Measurements from ENCODE around the gene FBXO11.

FBXO11 gene

DNA sequence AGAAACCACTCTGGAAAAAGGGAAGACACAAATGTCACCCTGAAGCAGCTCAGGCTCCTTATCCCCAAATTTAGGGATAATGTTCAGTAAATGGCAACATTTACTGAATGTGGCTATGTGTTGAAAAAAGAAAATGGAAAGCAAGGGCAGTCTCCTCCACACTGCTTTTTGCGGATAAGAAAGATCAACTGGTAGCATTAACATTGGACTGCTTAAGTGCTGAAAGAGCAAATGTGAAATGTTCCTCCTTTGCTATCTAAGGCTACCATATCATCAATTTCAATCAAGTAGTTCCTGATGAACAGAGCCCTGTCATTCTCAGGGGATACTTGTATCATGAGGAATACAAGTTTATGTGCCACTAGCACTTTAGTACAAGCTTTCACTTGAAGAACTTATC lies 12.5 kb downstream of the FBXO11 start:
- Histone ChIP-seq H3K36me3 (ENCODE audit: control insufficient read depth, insufficient read depth, low read length) (no peaks in the 10 kb centered on the region), H3K4me1 (ENCODE audit: control insufficient read depth, insufficient read depth, low read length) (peaks cover 24% of the 10 kb centered on the region), H3K27me3 (ENCODE audit: control insufficient read depth, insufficient read depth, low read length) (no peaks in the 10 kb centered on the region), H3K4me3 (ENCODE audit: low read depth, low read length) (no peak overlapping the region), H3K9me3 (ENCODE audit: control insufficient read depth, insufficient read depth, low read length) (no peaks in the 10 kb centered on the region), H3K9ac (ENCODE audit: low read depth, low read length) (no peak overlapping the region)

- H3K27me3 ChIP-seq (ENCODE audit: control insufficient read depth, insufficient read depth, low read length): no peaks in the 10 kb centered on the region
- H3K9me3 ChIP-seq (ENCODE audit: control insufficient read depth, insufficient read depth, low read length): no peaks in the 10 kb centered on the region
- no peaks in the 10 kb centered on the region for H3K36me3 ChIP-seq (ENCODE audit: control insufficient read depth, insufficient read depth, low read length)
- H3K9ac ChIP-seq (ENCODE audit: low read depth, low read length): no peak overlapping the region
- H3K4me3 ChIP-seq (ENCODE audit: low read depth, low read length): no peak overlapping the region
- H3K4me1 ChIP-seq (ENCODE audit: control insufficient read depth, insufficient read depth, low read length): peaks cover 17% of the 10 kb centered on the region
Measured at GRCh38 chr2:47892338-47892730, 14.0 kb downstream of the FBXO11 start.

GRCh38 chr2:47891369-47892337 lies 14.6 kb downstream of the FBXO11 start:
- Histone ChIP-seq H3K4me3 (ENCODE audit: low read depth, low read length) (no peak overlapping the region), H3K9me3 (ENCODE audit: control insufficient read depth, insufficient read depth, low read length) (no peaks in the 10 kb centered on the region), H3K9ac (ENCODE audit: low read depth, low read length) (no peak overlapping the region), H3K4me1 (ENCODE audit: control insufficient read depth, insufficient read depth, low read length) (peaks cover 17% of the 10 kb centered on the region), H3K36me3 (ENCODE audit: control insufficient read depth, insufficient read depth, low read length) (no peaks in the 10 kb centered on the region), H3K27me3 (ENCODE audit: control insufficient read depth, insufficient read depth, low read length) (no peaks in the 10 kb centered on the region)

GRCh38 chr2:47890711-47891368 lies 15.5 kb downstream of the FBXO11 start:
- Histone ChIP-seq H3K9ac (ENCODE audit: low read depth, low read length) (no peak overlapping the region), H3K27me3 (ENCODE audit: control insufficient read depth, insufficient read depth, low read length) (no peaks in the 10 kb centered on the region), H3K4me3 (ENCODE audit: low read depth, low read length) (no peak overlapping the region), H3K9me3 (ENCODE audit: control insufficient read depth, insufficient read depth, low read length) (no peaks in the 10 kb centered on the region), H3K4me1 (ENCODE audit: control insufficient read depth, insufficient read depth, low read length) (peaks cover 14% of the 10 kb centered on the region), H3K36me3 (ENCODE audit: control insufficient read depth, insufficient read depth, low read length) (no peaks in the 10 kb centered on the region)

DNA sequence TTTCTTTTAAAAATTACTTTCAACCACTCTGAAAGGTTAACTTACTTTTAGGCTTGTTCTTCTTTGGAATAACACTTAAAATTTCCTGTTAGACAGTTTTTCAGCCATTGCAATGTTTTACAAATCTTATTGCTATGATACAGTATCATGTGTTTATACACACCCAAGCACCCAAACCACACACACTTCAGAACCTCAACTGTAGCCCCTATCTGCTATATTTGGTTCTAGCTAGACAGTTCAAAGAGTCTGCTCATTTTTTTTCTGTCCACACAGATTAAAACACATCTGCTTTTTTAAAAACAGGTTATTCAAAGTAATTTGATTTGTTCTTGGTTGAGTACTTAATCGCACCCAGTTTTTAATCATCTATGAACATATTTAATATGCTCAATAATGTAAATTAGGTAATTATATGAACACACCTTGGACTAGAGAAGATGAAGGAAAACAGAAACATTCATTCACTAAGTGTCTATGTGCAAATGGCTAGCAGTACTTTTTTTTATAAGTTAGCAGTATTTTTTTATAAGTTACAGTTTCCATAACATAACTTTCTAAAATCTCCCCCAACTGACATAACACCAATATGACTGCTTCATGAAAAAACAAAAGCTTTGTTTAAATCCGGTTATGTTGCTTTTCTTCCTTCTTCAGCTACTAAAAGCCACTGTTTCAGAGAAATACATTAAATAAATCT lies 17.6 kb downstream of the FBXO11 start:
- H3K9me3 ChIP-seq (ENCODE audit: control insufficient read depth, insufficient read depth, low read length): no peaks in the 10 kb centered on the region

GRCh38 chr2:47876912-47877311 lies 29.4 kb downstream of the FBXO11 start:
- H3K9me3 ChIP-seq (ENCODE audit: control insufficient read depth, insufficient read depth, low read length): no peaks in the 10 kb centered on the region
- H3K9ac ChIP-seq (ENCODE audit: low read depth, low read length): no peak overlapping the region
- no peaks in the 10 kb centered on the region for H3K27me3 ChIP-seq (ENCODE audit: control insufficient read depth, insufficient read depth, low read length)
- no peaks in the 10 kb centered on the region for H3K36me3 ChIP-seq (ENCODE audit: control insufficient read depth, insufficient read depth, low read length)
- H3K4me3 ChIP-seq (ENCODE audit: low read depth, low read length): no peak overlapping the region
- H3K4me1 ChIP-seq (ENCODE audit: control insufficient read depth, insufficient read depth, low read length): peaks cover 8% of the 10 kb centered on the region

More for the DNA sequence above, 17.6 kb downstream of the FBXO11 start:
- H3K27me3 ChIP-seq (ENCODE audit: control insufficient read depth, insufficient read depth, low read length): no peaks in the 10 kb centered on the region
- no peak overlapping the region for H3K9ac ChIP-seq (ENCODE audit: low read depth, low read length)
- H3K36me3 ChIP-seq (ENCODE audit: control insufficient read depth, insufficient read depth, low read length): no peaks in the 10 kb centered on the region
- H3K4me1 ChIP-seq (ENCODE audit: control insufficient read depth, insufficient read depth, low read length): peaks cover 3% of the 10 kb centered on the region
- H3K4me3 ChIP-seq (ENCODE audit: low read depth, low read length): no peak overlapping the region

GRCh38 chr2:47872941-47873340 lies 33.4 kb downstream of the FBXO11 start:
- peaks cover 35% of the 10 kb centered on the region for H3K4me1 ChIP-seq (ENCODE audit: control insufficient read depth, insufficient read depth, low read length)
- no peaks in the 10 kb centered on the region for H3K36me3 ChIP-seq (ENCODE audit: control insufficient read depth, insufficient read depth, low read length)
- H3K9me3 ChIP-seq (ENCODE audit: control insufficient read depth, insufficient read depth, low read length): no peaks in the 10 kb centered on the region
- H3K4me3 ChIP-seq (ENCODE audit: low read depth, low read length): no peak overlapping the region
- H3K27me3 ChIP-seq (ENCODE audit: control insufficient read depth, insufficient read depth, low read length): no peaks in the 10 kb centered on the region
- H3K9ac ChIP-seq (ENCODE audit: low read depth, low read length): no peak overlapping the region

- Histone ChIP-seq H3K9ac (ENCODE audit: low read depth, low read length) (no peak overlapping the region), H3K36me3 (ENCODE audit: control insufficient read depth, insufficient read depth, low read length) (no peaks in the 10 kb centered on the region), H3K4me1 (ENCODE audit: control insufficient read depth, insufficient read depth, low read length) (peaks cover 35% of the 10 kb centered on the region), H3K27me3 (ENCODE audit: control insufficient read depth, insufficient read depth, low read length) (no peaks in the 10 kb centered on the region), H3K4me3 (ENCODE audit: low read depth, low read length) (no peak overlapping the region), H3K9me3 (ENCODE audit: control insufficient read depth, insufficient read depth, low read length) (no peaks in the 10 kb centered on the region)
Measured at GRCh38 chr2:47870641-47871540, 35.4 kb downstream of the FBXO11 start.

DNA sequence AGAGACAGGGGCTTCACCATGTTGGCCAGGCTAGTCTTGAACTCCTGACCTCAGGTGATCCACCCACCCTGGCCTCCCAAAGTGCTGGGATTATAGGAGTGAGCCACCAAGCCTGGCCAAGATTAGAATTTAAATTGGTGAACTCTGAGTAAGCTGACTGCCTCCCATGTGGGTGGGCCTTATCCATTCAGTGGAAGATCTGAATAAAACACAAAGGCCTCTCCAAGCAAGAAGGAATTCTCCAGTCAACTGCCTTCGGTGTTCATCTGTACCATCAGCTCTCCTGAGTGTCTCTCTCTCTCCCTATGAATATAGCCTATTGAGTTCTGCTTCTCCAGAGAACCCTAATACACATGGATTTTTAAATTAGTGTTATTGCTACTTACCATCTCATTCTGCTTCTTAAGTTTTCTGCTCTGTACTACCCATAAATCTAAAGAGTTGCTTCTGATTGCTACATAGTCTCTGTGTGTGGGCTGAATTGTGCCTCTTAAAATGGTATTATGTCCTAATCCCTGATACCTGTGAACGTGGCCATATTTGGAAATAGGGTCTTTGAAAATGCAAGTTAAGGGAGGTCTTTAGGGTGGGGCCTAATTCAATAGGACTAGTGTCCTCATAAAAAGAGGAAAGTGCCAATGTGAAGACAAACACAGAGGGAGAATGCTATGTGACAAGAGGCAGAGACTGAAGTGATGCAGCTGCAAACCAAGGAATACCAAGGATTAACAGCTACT lies 36.3 kb downstream of the FBXO11 start:
- H3K36me3 ChIP-seq (ENCODE audit: control insufficient read depth, insufficient read depth, low read length): no peaks in the 10 kb centered on the region
- H3K27me3 ChIP-seq (ENCODE audit: control insufficient read depth, insufficient read depth, low read length): no peaks in the 10 kb centered on the region
- no peak overlapping the region for H3K9ac ChIP-seq (ENCODE audit: low read depth, low read length)
- peaks cover 35% of the 10 kb centered on the region for H3K4me1 ChIP-seq (ENCODE audit: control insufficient read depth, insufficient read depth, low read length)
- H3K4me3 ChIP-seq (ENCODE audit: low read depth, low read length): no peak overlapping the region
- H3K9me3 ChIP-seq (ENCODE audit: control insufficient read depth, insufficient read depth, low read length): no peaks in the 10 kb centered on the region

GRCh38 chr2:47868611-47869352 lies 37.5 kb downstream of the FBXO11 start:
- Histone ChIP-seq H3K9ac (ENCODE audit: low read depth, low read length) (no peak overlapping the region), H3K9me3 (ENCODE audit: control insufficient read depth, insufficient read depth, low read length) (no peaks in the 10 kb centered on the region), H3K4me1 (ENCODE audit: control insufficient read depth, insufficient read depth, low read length) (peaks cover 35% of the 10 kb centered on the region), H3K36me3 (ENCODE audit: control insufficient read depth, insufficient read depth, low read length) (no peaks in the 10 kb centered on the region), H3K4me3 (ENCODE audit: low read depth, low read length) (no peak overlapping the region), H3K27me3 (ENCODE audit: control insufficient read depth, insufficient read depth, low read length) (no peaks in the 10 kb centered on the region)
